Epithelial cell of esophagus (primary cell): Measurements from ENCODE around the gene GRM2.

ENCODE experiments used
- DNase-seq: peaks from one replicate; pipeline ENCODE4 v3.0.0; 2010; ENCODE audit warnings: low read depth
- H3K4me3 ChIP-seq: 2 replicates; pipeline ENCODE4 v1.5.1; 2011; ENCODE audit warnings: mild to moderate bottlenecking, low read length, control low read depth
- CTCF ChIP-seq: IDR thresholded peaks from 2 replicates; pipeline ENCODE4 v1.5.1; 2011; ENCODE audit warnings: low read depth, mild to moderate bottlenecking, low read length, control low read depth, inconsistent platforms; ENCODE audit not compliant: insufficient read depth; ENCODE audit errors: missing control alignments

The GRM2 gene

GRCh38 chr3:51670053-51670822 lies 36.6 kb upstream of the GRM2 start:
- no peak for TF ChIP-seq CTCF
- peak overlapping the region; percentile 76 for H3K4me3 ChIP-seq
- no peak for DNase-seq

GRCh38 chr3:51670823-51671733 lies 35.8 kb upstream of the GRM2 start, which contains the start of gene TEX264:
Gene TEX264 (plus strand): TSS chr3:51671252. CDS start chr3:51674305, 3,053 bp downstream.
- no peak for TF ChIP-seq CTCF
- H3K4me3 ChIP-seq: peak within 1 kb of the TSS; percentile 76
- peak; percentile 89 for DNase-seq

- peak overlapping the region; percentile 76 for H3K4me3 ChIP-seq
- peak; percentile 55 for DNase-seq
- TF ChIP-seq CTCF: no peak
These were observed 35.0 kb upstream of the GRM2 start for GRCh38 chr3:51671734-51672475.

GRCh38 chr3:51673181-51673801 lies 33.6 kb upstream of the GRM2 start:
- TF ChIP-seq CTCF: no peak
- H3K4me3 ChIP-seq: no peak overlapping the region
- no peak for DNase-seq

- no peak for TF ChIP-seq CTCF
- no peak overlapping the region for H3K4me3 ChIP-seq
- no peak for DNase-seq
These were observed 32.8 kb upstream of the GRM2 start for GRCh38 chr3:51673802-51674654.
